Raji (cell line): Measurements from ENCODE around the gene CRYBG2.

Source experiments
- POLR2A ChIP-seq: IDR thresholded peaks from 2 replicates; pipeline ENCODE4 v1.6.1; 2011; ENCODE audit warnings: low read depth, low read length, control low read depth; ENCODE audit not compliant: insufficient read depth

CRYBG2 gene, protein sequence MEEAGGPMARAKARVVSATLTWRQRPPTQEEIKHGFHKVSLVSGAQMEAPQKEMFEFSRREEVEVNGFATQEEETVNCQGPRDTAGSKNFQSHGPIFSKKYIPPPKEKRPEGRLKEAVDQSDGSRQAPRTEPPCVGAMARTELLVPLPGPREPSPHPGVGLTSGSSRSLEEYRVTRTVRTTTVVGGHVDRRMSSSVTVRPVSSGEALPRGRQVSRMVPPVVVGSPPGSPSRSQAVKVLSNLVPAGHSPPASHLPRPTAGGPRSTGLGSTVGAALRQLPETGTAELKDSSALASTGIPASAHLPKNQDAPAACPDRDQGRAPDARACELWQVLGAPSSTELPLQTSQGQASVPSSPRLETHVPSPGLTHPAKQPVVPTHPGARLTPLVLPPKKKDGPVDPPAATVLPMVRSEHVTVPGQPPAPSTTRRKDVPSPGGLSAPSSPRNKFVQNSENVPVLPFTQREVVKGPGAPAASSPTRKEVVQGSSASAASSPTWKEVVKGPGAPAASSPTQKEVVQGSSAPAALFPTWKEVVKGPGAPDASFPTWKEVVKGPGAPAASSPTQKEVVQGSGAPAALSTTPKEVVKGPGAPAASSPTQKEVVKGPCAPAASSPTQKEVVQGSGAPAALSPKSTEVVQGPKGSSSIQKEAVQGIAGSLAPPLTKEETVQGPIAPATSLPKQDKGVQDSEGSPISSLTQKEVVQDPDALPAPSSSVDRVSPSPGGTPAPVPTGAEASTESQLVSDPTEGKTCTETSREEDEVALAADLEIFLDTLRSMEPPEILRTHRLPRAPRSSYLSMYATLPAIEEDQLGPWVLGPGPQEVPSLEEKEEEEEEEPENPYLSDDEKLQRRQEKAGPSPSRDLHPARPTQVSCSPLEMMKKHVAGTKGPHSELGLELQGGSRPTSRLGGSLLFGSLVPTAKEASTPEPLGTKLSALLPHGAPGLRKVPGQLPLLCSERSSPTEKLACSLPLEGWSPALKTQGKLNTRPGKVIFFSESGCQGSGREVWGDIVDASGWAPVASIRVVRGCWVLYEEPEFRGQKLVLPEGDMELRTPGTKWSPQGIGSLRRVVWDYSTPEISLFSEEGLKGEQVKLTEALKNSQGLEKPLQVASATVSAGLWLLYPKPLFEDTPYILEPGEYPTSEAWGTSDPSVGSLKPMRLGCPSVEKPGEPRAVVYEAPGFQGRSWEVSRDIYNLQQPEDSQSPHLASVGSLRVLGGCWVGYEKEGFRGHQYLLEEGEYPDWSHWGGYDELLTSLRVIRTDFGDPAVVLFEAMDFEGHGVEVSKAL (N-terminal part only)

DNA sequence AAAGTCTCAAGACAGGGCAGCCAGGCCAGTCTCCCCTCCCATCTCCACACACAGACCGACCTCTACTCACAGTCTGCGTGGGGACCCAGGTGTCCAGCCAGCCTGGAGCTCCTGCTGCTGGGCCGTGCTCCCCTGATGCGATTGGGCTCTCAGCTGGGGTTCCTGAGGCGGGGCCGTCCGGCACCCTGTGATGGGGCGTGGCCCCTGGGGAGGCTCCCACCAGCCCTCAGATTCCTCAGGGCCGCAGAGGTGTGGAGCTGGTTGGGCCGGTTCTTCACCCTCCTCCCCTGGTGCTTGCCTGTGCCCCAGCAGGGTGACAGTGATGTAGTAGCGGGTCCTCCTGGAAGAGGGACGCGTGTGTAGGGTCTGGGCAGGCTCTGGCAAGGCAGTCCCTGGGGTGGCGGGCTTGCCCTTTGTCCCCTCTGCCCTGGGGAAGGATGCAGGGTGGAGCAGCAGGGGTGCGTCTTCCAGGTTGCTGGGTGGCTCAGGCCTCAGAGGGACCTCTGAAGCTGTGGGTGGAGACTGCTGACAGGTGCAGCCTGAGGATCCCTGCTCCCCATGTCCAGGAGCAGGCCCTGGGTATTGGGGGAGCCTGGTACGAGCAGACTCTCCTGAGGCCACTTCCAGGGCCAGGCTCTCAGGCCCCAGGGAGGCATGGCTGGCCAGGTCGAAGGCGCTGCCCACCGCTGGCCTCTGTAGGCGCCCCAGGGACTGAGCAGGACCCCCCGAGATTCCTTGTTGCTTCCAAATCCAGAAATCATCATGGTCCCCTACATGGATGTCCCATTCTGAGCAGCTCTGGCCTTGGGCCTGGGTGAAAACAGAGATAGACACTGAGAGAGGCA is at the start of gene CRYBG2:
Gene CRYBG2 (minus strand): TSS at position 155 of the 845 bp plus-strand sequence. CDS start 7,473 bp downstream, outside the sequence.
- no peak for TF ChIP-seq POLR2A

DNA sequence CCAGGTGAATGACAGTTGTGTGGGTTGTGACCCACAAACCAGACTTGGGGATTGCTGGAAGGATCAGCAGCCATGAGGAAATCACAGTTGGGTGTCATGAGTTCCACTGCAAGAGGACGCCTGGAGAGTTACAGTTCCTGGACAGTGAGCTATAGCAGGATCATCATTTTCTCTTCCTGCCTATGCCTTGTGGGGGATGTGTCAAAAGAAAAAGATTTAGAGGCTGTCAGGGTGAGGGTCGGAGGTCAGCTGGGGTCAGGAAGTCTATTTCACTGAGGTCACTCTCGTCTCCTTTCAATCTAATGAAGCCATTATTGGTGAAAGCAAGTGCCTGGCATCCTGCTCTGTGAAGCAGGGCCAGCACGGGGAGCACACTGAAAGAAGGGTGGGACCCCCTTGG is 49.7 kb upstream of the CRYBG2 start:
- TF ChIP-seq POLR2A = no peak

DNA sequence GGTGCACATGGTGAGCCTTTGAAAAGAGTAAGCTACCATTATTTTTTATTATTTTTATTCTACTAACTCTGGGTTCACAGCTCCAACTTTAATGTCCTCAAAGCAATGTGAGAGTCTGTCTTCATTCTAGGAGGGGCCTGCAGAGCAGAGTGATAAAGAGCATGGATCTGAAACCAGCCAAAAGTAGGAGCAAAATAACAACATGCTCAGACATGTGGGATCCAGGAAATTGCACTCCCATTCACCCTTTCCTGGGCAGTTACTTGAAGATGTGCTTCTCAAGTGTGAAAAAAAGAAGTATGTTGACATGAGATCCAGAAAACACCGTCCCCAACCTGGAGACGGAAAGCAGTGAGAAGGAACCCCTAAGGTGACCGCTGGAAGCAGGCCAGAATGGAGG is 48.0 kb upstream of the CRYBG2 start:
- no peak for TF ChIP-seq POLR2A

DNA sequence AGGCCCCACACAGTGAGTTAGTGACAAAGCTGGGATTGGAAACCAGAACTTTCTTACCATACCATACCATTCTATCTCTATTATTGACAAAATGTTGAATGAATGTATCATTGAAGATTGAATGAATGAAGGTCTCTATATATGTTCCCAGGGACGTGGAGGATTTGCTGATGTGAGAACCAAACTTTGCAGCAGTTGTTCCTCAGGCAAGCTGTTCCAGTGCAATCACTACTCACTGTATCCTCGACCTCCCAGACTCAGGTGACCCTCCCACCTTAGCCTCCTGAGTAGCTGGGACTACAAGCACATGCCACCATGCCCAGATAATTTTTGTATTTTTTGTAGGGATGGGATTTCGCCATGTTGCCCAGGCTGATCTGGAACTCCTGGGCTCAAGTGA is 45.1 kb upstream of the CRYBG2 start:
- no peak for TF ChIP-seq POLR2A

DNA sequence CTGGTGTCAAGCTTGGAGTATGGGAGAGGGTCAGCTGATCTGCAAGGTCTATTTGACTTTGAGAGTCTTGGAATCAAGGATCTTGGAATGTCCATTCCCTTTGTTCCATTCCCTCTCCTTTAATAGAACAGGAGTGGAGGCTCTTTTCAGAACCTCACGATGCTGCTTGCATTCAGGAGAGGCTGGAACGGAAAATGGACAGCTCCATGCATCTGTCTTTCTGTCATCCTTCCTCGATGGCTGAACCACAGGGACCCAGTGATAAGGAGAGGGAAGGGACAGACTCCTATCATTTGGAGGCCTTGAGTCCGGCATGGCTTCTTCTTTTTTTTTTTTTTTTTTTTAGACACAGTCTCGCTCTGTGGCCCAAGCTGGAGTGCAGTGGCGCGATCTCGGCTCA is 41.8 kb upstream of the CRYBG2 start:
- TF ChIP-seq POLR2A = no peak

DNA sequence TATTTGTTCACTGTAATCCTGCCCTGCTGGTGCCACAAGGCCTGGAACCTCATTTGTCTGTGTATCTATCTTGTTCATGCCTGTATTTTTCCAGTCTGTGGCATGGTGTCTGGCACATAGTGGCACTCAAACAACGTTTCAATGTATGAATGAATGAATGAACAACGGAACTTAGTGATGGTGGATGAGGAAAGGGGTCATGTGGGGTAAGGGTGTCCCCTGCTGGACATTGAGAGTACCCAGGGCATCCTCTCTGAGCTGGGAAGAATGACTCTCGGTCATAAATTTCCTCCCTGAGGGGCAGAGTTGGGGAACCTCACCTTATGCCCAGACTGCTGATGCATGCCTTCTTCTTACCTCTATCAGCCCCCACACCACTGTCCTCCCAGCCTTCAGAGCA is 37.5 kb upstream of the CRYBG2 start:
- no peak for TF ChIP-seq POLR2A

DNA sequence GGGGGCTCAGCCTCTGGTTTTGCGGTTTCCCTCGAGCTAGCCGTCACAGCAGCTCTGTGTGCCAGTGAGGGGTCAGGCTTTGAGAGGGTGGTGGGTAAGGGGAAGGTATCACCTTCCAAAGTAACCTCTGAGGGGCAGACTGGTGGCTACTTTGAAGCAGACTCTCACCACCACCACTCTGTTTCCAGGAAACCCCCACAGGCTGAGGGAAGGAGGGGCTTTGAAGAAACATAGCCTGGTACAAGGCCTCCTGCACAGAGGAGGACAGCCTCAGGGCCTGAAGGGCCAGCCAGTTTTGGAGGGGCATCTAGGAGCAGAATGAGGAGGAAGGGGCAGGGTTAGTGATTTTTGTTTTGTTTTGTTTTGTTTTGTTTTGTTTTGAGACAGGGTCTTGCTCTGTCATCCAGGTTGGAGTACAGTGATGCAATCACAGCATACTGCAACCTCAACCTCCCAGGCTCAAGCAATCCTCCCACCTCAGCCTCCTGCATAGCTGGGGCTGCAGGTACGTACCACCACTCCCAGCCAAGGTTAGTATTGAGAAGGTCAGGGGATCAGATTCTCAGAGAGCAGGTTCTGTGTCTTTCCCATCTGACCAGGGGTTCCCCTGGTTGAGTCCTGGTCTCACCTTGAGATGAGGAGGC is 35.8 kb upstream of the CRYBG2 start:
- no peak for TF ChIP-seq POLR2A

DNA sequence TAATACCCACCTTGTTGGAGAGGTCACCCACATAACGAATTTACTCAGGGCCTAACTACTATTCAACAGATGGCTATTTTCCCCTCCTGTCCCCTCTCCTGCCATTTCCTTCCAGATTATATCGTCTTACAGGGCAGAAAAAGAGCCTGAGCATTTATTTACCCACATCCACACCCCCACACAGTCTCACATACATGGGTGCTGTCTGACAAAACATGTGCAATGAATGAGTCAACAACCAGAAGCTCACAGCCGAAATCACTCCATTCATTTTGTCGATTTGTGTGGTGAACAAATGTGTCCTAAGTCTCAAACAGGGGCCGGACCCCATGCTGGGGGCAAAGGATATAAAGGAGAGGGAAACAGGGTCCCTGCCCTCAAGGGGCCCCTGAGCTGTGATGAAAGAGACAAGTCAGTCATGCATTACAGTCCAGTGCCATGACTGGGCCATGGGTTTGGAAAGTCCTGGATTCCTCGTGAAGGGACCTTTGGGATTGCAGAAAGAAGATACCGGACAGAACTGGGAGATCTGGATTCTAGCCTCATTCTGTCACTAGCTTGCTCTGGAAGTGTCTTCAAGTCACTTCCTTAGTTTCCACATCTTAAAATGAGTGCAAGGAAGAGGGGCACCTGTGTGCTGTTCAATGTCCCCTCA is 35.0 kb upstream of the CRYBG2 start:
- no peak for TF ChIP-seq POLR2A

DNA sequence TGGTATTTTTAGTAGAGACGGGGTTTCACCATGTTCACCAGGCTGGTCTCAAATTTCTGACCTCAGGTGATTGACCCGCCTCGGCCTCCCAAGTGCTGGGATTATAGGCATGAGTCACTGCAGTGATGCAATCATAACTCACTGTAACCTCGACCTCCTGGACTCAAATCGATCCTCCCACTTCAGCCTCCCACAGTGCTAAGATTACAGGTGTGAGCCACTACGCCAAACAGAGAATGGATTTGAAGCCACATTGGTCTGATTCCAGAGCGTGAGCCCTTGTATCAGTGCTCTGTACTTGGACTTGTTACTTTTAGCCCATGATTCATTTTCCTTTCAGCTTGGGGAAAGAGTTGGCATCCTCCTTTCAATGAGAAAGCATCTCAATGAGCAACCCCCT is 33.5 kb upstream of the CRYBG2 start:
- TF ChIP-seq POLR2A = no peak

DNA sequence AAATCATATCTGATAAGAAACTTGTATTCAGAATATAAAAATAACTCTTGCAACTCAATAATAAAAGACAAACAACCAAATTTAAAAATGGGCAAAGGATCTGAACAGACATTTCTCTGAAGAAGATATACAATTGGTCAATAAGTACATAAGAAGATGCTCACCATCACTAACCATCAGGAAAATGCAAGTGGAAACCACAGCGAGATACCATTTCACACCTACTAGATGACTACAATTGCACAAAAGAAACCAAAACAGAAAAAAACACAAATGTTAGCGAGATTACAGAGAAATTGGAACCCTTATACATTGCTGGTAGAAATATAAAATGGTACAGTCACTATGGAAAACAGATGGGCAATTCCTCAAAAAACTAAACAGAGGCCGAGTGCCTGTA is 30.1 kb upstream of the CRYBG2 start:
- TF ChIP-seq POLR2A = no peak

DNA sequence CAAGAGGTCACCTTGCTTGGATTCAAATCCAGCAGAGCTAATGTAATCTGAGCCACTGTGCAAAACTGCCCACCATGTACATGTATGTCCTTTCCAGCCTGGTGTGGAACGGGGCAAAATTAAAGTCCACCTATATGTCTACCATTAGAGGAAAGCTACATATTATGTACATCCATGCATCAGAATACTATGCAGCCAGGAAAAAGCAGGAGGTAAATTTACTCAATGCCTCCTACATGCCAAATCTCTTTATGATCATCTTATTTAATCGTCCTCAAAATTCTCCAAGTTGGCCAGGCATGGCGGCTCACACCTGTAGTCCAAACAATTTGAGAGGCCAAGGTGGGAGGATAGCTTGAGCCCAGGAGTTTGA is 24.9 kb upstream of the CRYBG2 start:
- no peak for TF ChIP-seq POLR2A

DNA sequence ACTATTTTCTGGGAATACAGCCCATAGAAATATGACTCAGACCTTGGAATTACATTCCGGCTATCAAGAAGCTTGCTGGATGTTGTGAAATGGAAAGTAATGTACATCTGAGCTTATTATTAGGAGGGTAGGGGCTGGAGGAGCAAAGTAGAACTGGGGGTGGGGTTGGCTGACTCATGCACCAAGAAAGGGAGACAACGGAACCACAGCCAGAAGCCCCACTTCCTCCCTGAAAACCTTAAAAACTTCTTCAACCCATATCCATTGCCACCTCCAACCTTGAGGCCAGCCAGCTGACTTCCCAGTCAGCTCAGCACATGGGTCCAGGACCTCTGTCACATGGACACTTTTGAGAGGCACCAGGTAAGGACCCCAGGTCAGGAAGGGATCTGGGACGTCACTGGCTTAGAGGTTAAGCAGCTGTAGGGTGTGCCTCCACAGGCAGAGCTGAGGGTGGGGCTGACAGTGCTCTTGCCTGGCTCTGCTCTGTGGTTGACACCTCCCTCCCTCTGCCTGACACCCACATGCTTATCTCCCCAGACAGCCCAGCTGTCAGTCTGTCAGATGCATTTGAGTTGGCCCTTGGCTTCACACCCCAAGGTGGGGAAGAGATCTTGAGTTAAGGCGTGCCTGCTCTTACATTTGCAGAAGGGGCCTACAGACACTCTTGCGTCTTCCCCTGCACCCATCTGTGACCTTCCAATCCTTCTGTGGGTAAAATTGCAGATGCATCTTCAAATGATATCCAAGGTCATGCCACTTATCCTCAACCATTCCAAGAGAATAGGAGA is 24.4 kb upstream of the CRYBG2 start:
- no peak for TF ChIP-seq POLR2A

DNA sequence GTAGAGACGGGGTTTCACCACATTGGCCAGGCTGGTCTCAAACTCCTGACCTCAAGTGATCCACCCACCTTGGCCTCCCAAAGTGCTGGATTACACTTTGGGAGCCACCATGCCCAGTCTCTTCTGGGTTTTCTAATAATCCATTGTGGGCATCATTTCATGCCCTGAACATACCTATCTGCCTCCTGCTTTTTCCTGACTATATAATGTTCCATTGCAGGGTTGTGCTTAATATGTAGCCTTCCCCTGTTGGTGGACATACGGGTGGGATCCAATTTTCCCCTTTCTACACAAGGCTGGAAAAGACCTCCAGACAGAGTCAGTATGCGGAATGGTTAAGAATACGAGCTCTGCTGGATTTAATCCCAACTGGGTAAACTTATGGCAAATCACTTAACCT is 22.1 kb upstream of the CRYBG2 start:
- TF ChIP-seq POLR2A = no peak
